ENCODE measurements around the gene MEI4. TPM values are rescaled to one million over a fixed set of nuclear protein-coding genes. Genes with fewer than 3 reads are reported as not detected.
"Not testable (repeated sequence)": the region's sequence is repeated elsewhere in the genome, so short reads cannot be mapped to it uniquely, and the experiment has no call there.

MEI4 gene
- total and polyA plus RNA-seq, 3 experiments from 2014 or later: not detected

- no peaks in the 10 kb centered on the region for H3K9me3 ChIP-seq (ENCODE audit: low read length)
- H3K27me3 Mint-ChIP-seq: no peaks in the 10 kb centered on the region
- H3K27ac Mint-ChIP-seq: no peak overlapping the region
- H3K27me3 ChIP-seq (ENCODE audit: insufficient read depth, low read length, poor library complexity, severe bottlenecking): no peaks in the 10 kb centered on the region
- no peaks in the 10 kb centered on the region for H3K36me3 ChIP-seq (ENCODE audit: insufficient read depth, low read length)
- no peaks in the 10 kb centered on the region for H3K4me1 ChIP-seq (ENCODE audit: insufficient read depth, low read length)
- H3K4me1 Mint-ChIP-seq: no peaks in the 10 kb centered on the region
- no peak overlapping the region for H3K27ac ChIP-seq (ENCODE audit: low read depth, low read length)
- H3K4me3 Mint-ChIP-seq: no peak overlapping the region
- H3K36me3 Mint-ChIP-seq: no peaks in the 10 kb centered on the region
- DNase-seq: no peak
- ChIA-PET CTCF (no interaction called here), POLR2A (no interaction called here)
- H3K4me3 ChIP-seq (ENCODE audit: low read length): no peak overlapping the region
- peaks cover 0 to 9% (median 3%) of the 10 kb centered on the region in 5 donors for H3K9me3 Mint-ChIP-seq
Observed at GRCh38 chr6:77688649-77689048, 35.8 kb downstream of the MEI4 start.

GRCh38 chr6:77700095-77700494 lies 47.3 kb downstream of the MEI4 start:
- H3K9me3 ChIP-seq (ENCODE audit: low read length); H3K27ac Mint-ChIP-seq; H3K27ac ChIP-seq (ENCODE audit: low read depth, low read length); POLR2A ChIA-PET; DNase-seq; H3K4me1 Mint-ChIP-seq; CTCF ChIA-PET; H3K27me3 ChIP-seq (ENCODE audit: insufficient read depth, low read length, poor library complexity, severe bottlenecking); H3K27me3 Mint-ChIP-seq; H3K36me3 Mint-ChIP-seq; H3K4me3 Mint-ChIP-seq; H3K4me3 ChIP-seq (ENCODE audit: low read length); H3K36me3 ChIP-seq (ENCODE audit: insufficient read depth, low read length); H3K4me1 ChIP-seq (ENCODE audit: insufficient read depth, low read length): not testable (repeated sequence)
- peaks cover 2 to 20% (median 6%) of the 10 kb centered on the region in 5 donors for H3K9me3 Mint-ChIP-seq

GRCh38 chr6:77707603-77708002 lies 54.8 kb downstream of the MEI4 start:
- POLR2A ChIA-PET: no interaction called here

GRCh38 chr6:77715588-77715987 lies 62.7 kb downstream of the MEI4 start:
- Mint-ChIP-seq H3K27ac (no peak overlapping the region), H3K4me3 (no peak overlapping the region), H3K27me3 (no peaks in the 10 kb centered on the region), H3K36me3 (no peaks in the 10 kb centered on the region), H3K4me1 (no peaks in the 10 kb centered on the region), H3K9me3 (peaks cover 0 to 3% (median 0%) of the 10 kb centered on the region in 5 donors)
- Histone ChIP-seq H3K4me3 (ENCODE audit: low read length) (no peak overlapping the region), H3K27ac (ENCODE audit: low read depth, low read length) (no peak overlapping the region), H3K27me3 (ENCODE audit: insufficient read depth, low read length, poor library complexity, severe bottlenecking) (no peaks in the 10 kb centered on the region), H3K9me3 (ENCODE audit: low read length) (no peaks in the 10 kb centered on the region), H3K36me3 (ENCODE audit: insufficient read depth, low read length) (no peaks in the 10 kb centered on the region), H3K4me1 (ENCODE audit: insufficient read depth, low read length) (no peaks in the 10 kb centered on the region)
- CTCF ChIA-PET: no interaction called here
- POLR2A ChIA-PET: no interaction called here
- DNase-seq: no peak

More at GRCh38 chr6:77707603-77708002, 54.8 kb downstream of the MEI4 start:
- CTCF ChIA-PET: no interaction called here
- H3K36me3 ChIP-seq (ENCODE audit: insufficient read depth, low read length): no peaks in the 10 kb centered on the region
- Mint-ChIP-seq H3K4me1 (no peaks in the 10 kb centered on the region), H3K4me3 (no peak overlapping the region), H3K36me3 (no peaks in the 10 kb centered on the region), H3K27me3 (no peaks in the 10 kb centered on the region), H3K9me3 (peaks cover 10 to 20% (median 15%) of the 10 kb centered on the region in 5 donors), H3K27ac (no peak overlapping the region)
- no peak for DNase-seq
- H3K27ac ChIP-seq (ENCODE audit: low read depth, low read length): no peak overlapping the region
- no peaks in the 10 kb centered on the region for H3K9me3 ChIP-seq (ENCODE audit: low read length)
- no peak overlapping the region for H3K4me3 ChIP-seq (ENCODE audit: low read length)
- H3K27me3 ChIP-seq (ENCODE audit: insufficient read depth, low read length, poor library complexity, severe bottlenecking): no peaks in the 10 kb centered on the region
- H3K4me1 ChIP-seq (ENCODE audit: insufficient read depth, low read length): no peaks in the 10 kb centered on the region

- H3K9me3 ChIP-seq (ENCODE audit: low read length): no peaks in the 10 kb centered on the region
- H3K36me3 ChIP-seq (ENCODE audit: insufficient read depth, low read length): no peaks in the 10 kb centered on the region
- H3K4me3 Mint-ChIP-seq: no peak overlapping the region
- no peaks in the 10 kb centered on the region for H3K36me3 Mint-ChIP-seq
- DNase-seq: no peak
- H3K27me3 Mint-ChIP-seq: no peaks in the 10 kb centered on the region
- no peak overlapping the region for H3K27ac Mint-ChIP-seq
- no peak overlapping the region for H3K4me3 ChIP-seq (ENCODE audit: low read length)
- no peaks in the 10 kb centered on the region for H3K4me1 ChIP-seq (ENCODE audit: insufficient read depth, low read length)
- ChIA-PET POLR2A (no interaction called here), CTCF (no interaction called here)
- H3K27ac ChIP-seq (ENCODE audit: low read depth, low read length): no peak overlapping the region
- H3K27me3 ChIP-seq (ENCODE audit: insufficient read depth, low read length, poor library complexity, severe bottlenecking): no peaks in the 10 kb centered on the region
- H3K4me1 Mint-ChIP-seq: no peaks in the 10 kb centered on the region
- H3K9me3 Mint-ChIP-seq: peaks cover 0 to 3% (median 0%) of the 10 kb centered on the region in 5 donors
Observed at GRCh38 chr6:77716311-77716710, 63.5 kb downstream of the MEI4 start.

GRCh38 chr6:77736010-77736409 lies 83.2 kb downstream of the MEI4 start:
- H3K4me1 ChIP-seq (ENCODE audit: insufficient read depth, low read length); H3K27ac Mint-ChIP-seq; H3K36me3 ChIP-seq (ENCODE audit: insufficient read depth, low read length); H3K4me3 Mint-ChIP-seq; H3K9me3 ChIP-seq (ENCODE audit: low read length); H3K4me3 ChIP-seq (ENCODE audit: low read length); POLR2A ChIA-PET; H3K27ac ChIP-seq (ENCODE audit: low read depth, low read length); H3K27me3 Mint-ChIP-seq; H3K27me3 ChIP-seq (ENCODE audit: insufficient read depth, low read length, poor library complexity, severe bottlenecking); DNase-seq; H3K4me1 Mint-ChIP-seq; H3K36me3 Mint-ChIP-seq; CTCF ChIA-PET: not testable (repeated sequence)
- H3K9me3 Mint-ChIP-seq: peaks cover 0 to 11% (median 8%) of the 10 kb centered on the region in 5 donors

GRCh38 chr6:77740380-77740779 lies 87.5 kb downstream of the MEI4 start:
- Histone ChIP-seq H3K9me3 (ENCODE audit: low read length) (no peaks in the 10 kb centered on the region), H3K36me3 (ENCODE audit: insufficient read depth, low read length) (no peaks in the 10 kb centered on the region), H3K4me1 (ENCODE audit: insufficient read depth, low read length) (no peaks in the 10 kb centered on the region), H3K27me3 (ENCODE audit: insufficient read depth, low read length, poor library complexity, severe bottlenecking) (no peaks in the 10 kb centered on the region), H3K27ac (ENCODE audit: low read depth, low read length) (no peak overlapping the region), H3K4me3 (ENCODE audit: low read length) (no peak overlapping the region)
- Mint-ChIP-seq H3K27ac (no peak overlapping the region), H3K9me3 (peaks cover 0 to 8% (median 3%) of the 10 kb centered on the region in 5 donors), H3K27me3 (no peaks in the 10 kb centered on the region), H3K4me1 (no peaks in the 10 kb centered on the region), H3K36me3 (no peaks in the 10 kb centered on the region), H3K4me3 (no peak overlapping the region)
- POLR2A ChIA-PET: no interaction called here
- DNase-seq: no peak
- CTCF ChIA-PET: no interaction called here

GRCh38 chr6:77752156-77752555 lies 99.3 kb downstream of the MEI4 start:
- DNase-seq; H3K27me3 ChIP-seq (ENCODE audit: insufficient read depth, low read length, poor library complexity, severe bottlenecking); H3K4me3 Mint-ChIP-seq; H3K27ac ChIP-seq (ENCODE audit: low read depth, low read length); POLR2A ChIA-PET; H3K27ac Mint-ChIP-seq; H3K4me1 Mint-ChIP-seq; H3K27me3 Mint-ChIP-seq; CTCF ChIA-PET; H3K4me3 ChIP-seq (ENCODE audit: low read length); H3K4me1 ChIP-seq (ENCODE audit: insufficient read depth, low read length); H3K36me3 Mint-ChIP-seq; H3K9me3 ChIP-seq (ENCODE audit: low read length); H3K36me3 ChIP-seq (ENCODE audit: insufficient read depth, low read length): not testable (repeated sequence)
- H3K9me3 Mint-ChIP-seq: peaks cover 3 to 14% (median 5%) of the 10 kb centered on the region in 5 donors

- no peaks in the 10 kb centered on the region for H3K4me1 Mint-ChIP-seq
- H3K27ac Mint-ChIP-seq: no peak overlapping the region
- H3K27me3 ChIP-seq (ENCODE audit: insufficient read depth, low read length, poor library complexity, severe bottlenecking): no peaks in the 10 kb centered on the region
- POLR2A ChIA-PET: no interaction called here
- CTCF ChIA-PET: no interaction called here
- H3K9me3 ChIP-seq (ENCODE audit: low read length): no peaks in the 10 kb centered on the region
- peaks cover 0 to 4% (median 0%) of the 10 kb centered on the region in 5 donors for H3K9me3 Mint-ChIP-seq
- DNase-seq: no peak
- no peaks in the 10 kb centered on the region for H3K36me3 ChIP-seq (ENCODE audit: insufficient read depth, low read length)
- H3K4me3 ChIP-seq (ENCODE audit: low read length): no peak overlapping the region
- no peaks in the 10 kb centered on the region for H3K27me3 Mint-ChIP-seq
- no peak overlapping the region for H3K27ac ChIP-seq (ENCODE audit: low read depth, low read length)
- H3K4me3 Mint-ChIP-seq: no peak overlapping the region
- H3K4me1 ChIP-seq (ENCODE audit: insufficient read depth, low read length): no peaks in the 10 kb centered on the region
- H3K36me3 Mint-ChIP-seq: no peaks in the 10 kb centered on the region
Observed at GRCh38 chr6:77762386-77762785, 109.5 kb downstream of the MEI4 start.

Measured in CD8-positive, alpha-beta memory T cell (primary cell).